SU-DHL-6 (cell line): Measurements from ENCODE around the gene SUSD6.
A peak's percentile ranks its signal among the peaks of the same experiment; 100 is the strongest.

Experiments
- H2AFZ ChIP-seq: fragments of 200-600 bp; sonication (generic); 2 replicates; pipeline ENCODE4 v1.6.1; 2014; ENCODE audit warnings: low read depth, mild to moderate bottlenecking, moderate library complexity, mixed read lengths, antibody characterized with exemption, low read length; ENCODE audit not compliant: severe bottlenecking
- H3F3A ChIP-seq: fragments of 200-600 bp; shearing (Covaris generic); 2 replicates; pipeline ENCODE4 v1.6.0; 2016; ENCODE audit warnings: antibody characterized with exemption, mild to moderate bottlenecking; ENCODE audit not compliant: insufficient read depth
- H3K27ac ChIP-seq: fragments of 200-600 bp; sonication (generic); 2 replicates; pipeline ENCODE4 v1.5.1; 2016; ENCODE audit warnings: low read depth, mild to moderate bottlenecking, low read length, moderate library complexity, mixed read lengths
- H3K27me3 ChIP-seq: fragments of 200-600 bp; sonication (generic), shearing (Covaris generic); 2 replicates; pipeline ENCODE4 v1.6.0; 2014; ENCODE audit warnings: mild to moderate bottlenecking, low read length
- H3K36me3 ChIP-seq: fragments of 200-600 bp; sonication (generic); 2 replicates; pipeline ENCODE4 v1.6.1; 2014; ENCODE audit warnings: mild to moderate bottlenecking, low read length, mixed read lengths
- H3K4me2 ChIP-seq: fragments of 300-600, 200-600 bp; shearing (Covaris generic), sonication (generic); 2 replicates; pipeline ENCODE4 v1.6.0; 2014; ENCODE audit warnings: low read length, low read depth, mild to moderate bottlenecking; ENCODE audit not compliant: poor library complexity, severe bottlenecking
- H3K4me3 ChIP-seq: fragments of 200-600 bp; sonication (generic); 2 replicates; pipeline ENCODE4 v1.5.1; 2014; ENCODE audit warnings: antibody characterized with exemption, low read length, mild to moderate bottlenecking, mixed read lengths; ENCODE audit not compliant: insufficient read depth, poor library complexity, severe bottlenecking
- H3K79me2 ChIP-seq: fragments of 200-600 bp; sonication (generic); 2 replicates; pipeline ENCODE4 v1.6.1; 2014; ENCODE audit warnings: mild to moderate bottlenecking, low read length, moderate library complexity; ENCODE audit not compliant: insufficient read depth
- H3K9ac ChIP-seq: fragments of 200-600 bp; sonication (generic); 2 replicates; pipeline ENCODE4 v1.7.0; 2014; ENCODE audit warnings: mild to moderate bottlenecking, low read length
- H3K9me2 ChIP-seq: fragments of 200-600 bp; sonication (generic); replicated peaks from 2 replicates; pipeline ENCODE4 v1.6.1; 2014; ENCODE audit warnings: low read length; ENCODE audit not compliant: insufficient read depth
- H3K9me3 ChIP-seq: fragments of 200-600 bp; sonication (generic); 2 replicates; pipeline ENCODE4 v1.6.1; 2014; ENCODE audit warnings: low read length, mixed read lengths; ENCODE audit not compliant: insufficient read depth
- H4K20me1 ChIP-seq: fragments of 200-600 bp; sonication (generic); 2 replicates; pipeline ENCODE4 v1.6.1; 2014; ENCODE audit warnings: low read depth, mild to moderate bottlenecking, antibody characterized with exemption, low read length, moderate library complexity, mixed read lengths
- EZH2phosphoT487 ChIP-seq: fragments of 200-600 bp; sonication (generic), shearing (Covaris generic); conservative IDR thresholded peaks from 2 replicates; pipeline ENCODE4 v1.6.1; 2018; ENCODE audit warnings: mild to moderate bottlenecking, antibody characterized with exemption, low read length, moderate library complexity, mixed read lengths
- TF ChIP-seq, protein P1 (sequence below): fragments of 200-600 bp; sonication (generic); IDR thresholded peaks from one replicate; pipeline ENCODE4 v1.5.1; 2017; ENCODE audit warnings: antibody characterized with exemption, mild to moderate bottlenecking, low read length, moderate library complexity; ENCODE audit not compliant: insufficient read depth, poor library complexity, severe bottlenecking

Gene SUSD6

DNA sequence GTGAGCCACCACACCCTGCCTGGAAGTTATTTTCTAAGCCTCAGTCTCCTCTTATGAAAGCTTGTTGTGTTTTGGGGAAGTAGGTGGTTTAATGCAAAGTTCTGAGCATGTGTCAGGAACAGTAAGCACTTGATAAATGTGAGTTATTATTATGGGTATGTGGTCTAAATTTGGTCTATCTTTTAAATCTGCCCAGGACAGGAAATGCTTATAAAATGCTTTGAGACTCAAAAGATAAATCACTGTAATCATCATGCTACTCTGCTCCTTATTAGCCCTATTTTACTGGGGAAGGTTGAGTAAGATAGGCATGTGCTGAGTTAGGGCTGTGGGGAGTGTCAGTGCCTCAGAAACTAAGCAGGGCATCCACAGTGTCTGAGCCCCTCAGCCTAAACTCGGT lies 142.5 kb downstream of the SUSD6 start:
- Histone ChIP-seq H3K27me3 (no peaks in the 10 kb centered on the region), H3K79me2 (no peaks in the 10 kb centered on the region), H2AFZ (no peak overlapping the region), H3K9me2 (no peaks in the 10 kb centered on the region), H3K4me3 (no peak overlapping the region), H3K27ac (no peak overlapping the region), H3K36me3 (no peaks in the 10 kb centered on the region), H3K9ac (no peak overlapping the region), H4K20me1 (no peaks in the 10 kb centered on the region), H3K4me2 (peak overlapping the region; percentile 19), H3K9me3 (no peaks in the 10 kb centered on the region), H3F3A (no peaks in the 10 kb centered on the region)
- TF ChIP-seq, protein P1, sequence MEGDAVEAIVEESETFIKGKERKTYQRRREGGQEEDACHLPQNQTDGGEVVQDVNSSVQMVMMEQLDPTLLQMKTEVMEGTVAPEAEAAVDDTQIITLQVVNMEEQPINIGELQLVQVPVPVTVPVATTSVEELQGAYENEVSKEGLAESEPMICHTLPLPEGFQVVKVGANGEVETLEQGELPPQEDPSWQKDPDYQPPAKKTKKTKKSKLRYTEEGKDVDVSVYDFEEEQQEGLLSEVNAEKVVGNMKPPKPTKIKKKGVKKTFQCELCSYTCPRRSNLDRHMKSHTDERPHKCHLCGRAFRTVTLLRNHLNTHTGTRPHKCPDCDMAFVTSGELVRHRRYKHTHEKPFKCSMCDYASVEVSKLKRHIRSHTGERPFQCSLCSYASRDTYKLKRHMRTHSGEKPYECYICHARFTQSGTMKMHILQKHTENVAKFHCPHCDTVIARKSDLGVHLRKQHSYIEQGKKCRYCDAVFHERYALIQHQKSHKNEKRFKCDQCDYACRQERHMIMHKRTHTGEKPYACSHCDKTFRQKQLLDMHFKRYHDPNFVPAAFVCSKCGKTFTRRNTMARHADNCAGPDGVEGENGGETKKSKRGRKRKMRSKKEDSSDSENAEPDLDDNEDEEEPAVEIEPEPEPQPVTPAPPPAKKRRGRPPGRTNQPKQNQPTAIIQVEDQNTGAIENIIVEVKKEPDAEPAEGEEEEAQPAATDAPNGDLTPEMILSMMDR: no peak
- TF ChIP-seq EZH2phosphoT487: no peak

DNA sequence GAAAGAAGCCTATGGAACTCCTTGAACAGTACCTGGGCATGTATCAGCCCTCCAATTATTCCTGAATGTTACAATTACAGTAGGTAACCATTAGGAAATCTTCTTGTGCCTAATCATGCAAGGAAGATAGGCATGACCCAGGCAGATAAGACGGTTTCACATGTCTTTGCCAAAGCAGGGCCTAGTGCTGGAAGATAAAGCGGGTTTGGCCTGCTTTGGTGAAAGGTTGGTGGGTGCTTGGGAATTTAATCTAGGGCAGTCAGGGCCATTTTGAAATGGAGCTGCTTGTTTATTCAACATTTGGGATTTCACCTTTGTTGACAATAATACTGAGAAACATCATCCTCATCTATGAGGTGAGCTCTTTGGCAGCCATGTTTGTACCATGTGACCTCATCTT lies 143.1 kb downstream of the SUSD6 start:
- H2AFZ ChIP-seq: no peak overlapping the region
- H3K27ac ChIP-seq: no peak overlapping the region
- H3K4me3 ChIP-seq: no peak overlapping the region
- no peaks in the 10 kb centered on the region for H4K20me1 ChIP-seq
- no peaks in the 10 kb centered on the region for H3K9me2 ChIP-seq
- H3K79me2 ChIP-seq: no peaks in the 10 kb centered on the region
- peak overlapping the region; percentile 19 for H3K4me2 ChIP-seq
- no peak overlapping the region for H3K9ac ChIP-seq
- no peaks in the 10 kb centered on the region for H3K9me3 ChIP-seq
- no peaks in the 10 kb centered on the region for H3K27me3 ChIP-seq
- H3F3A ChIP-seq: no peaks in the 10 kb centered on the region
- no peak for TF ChIP-seq EZH2phosphoT487
- TF ChIP-seq, protein P1: no peak
- no peaks in the 10 kb centered on the region for H3K36me3 ChIP-seq

DNA sequence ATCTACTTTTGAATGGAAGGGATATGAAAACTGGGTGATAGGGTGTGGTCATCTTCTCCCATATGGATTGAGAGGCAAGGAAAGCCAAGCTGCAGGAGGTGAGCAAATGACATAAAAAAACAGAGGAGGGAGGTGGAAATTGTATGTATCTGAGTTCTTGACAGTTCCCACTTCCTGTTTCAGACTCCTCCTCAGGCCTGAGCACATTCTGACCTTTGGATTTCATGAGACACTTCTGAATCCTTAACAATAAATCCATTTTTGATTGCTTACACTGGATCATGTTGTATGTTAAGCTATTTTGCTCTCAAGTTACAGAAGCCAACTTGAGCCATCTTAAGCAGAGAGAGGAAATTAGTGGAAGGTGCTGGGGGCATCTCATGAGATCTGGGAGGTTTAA lies 143.9 kb downstream of the SUSD6 start:
- Histone ChIP-seq H2AFZ (peak overlapping the region; percentile 5), H3K4me2 (no peak overlapping the region)
- TF ChIP-seq, protein P1: no peak
- TF ChIP-seq EZH2phosphoT487: no peak

More for the DNA sequence above, 143.9 kb downstream of the SUSD6 start:
- Histone ChIP-seq H3K27me3 (no peaks in the 10 kb centered on the region), H3K9me2 (no peaks in the 10 kb centered on the region), H3K79me2 (no peaks in the 10 kb centered on the region), H3F3A (no peaks in the 10 kb centered on the region), H4K20me1 (no peaks in the 10 kb centered on the region), H3K27ac (no peak overlapping the region), H3K9ac (no peak overlapping the region), H3K9me3 (no peaks in the 10 kb centered on the region), H3K4me3 (no peak overlapping the region), H3K36me3 (no peaks in the 10 kb centered on the region)
